Measurements from ENCODE around the gene TUBGCP6.

DNA sequence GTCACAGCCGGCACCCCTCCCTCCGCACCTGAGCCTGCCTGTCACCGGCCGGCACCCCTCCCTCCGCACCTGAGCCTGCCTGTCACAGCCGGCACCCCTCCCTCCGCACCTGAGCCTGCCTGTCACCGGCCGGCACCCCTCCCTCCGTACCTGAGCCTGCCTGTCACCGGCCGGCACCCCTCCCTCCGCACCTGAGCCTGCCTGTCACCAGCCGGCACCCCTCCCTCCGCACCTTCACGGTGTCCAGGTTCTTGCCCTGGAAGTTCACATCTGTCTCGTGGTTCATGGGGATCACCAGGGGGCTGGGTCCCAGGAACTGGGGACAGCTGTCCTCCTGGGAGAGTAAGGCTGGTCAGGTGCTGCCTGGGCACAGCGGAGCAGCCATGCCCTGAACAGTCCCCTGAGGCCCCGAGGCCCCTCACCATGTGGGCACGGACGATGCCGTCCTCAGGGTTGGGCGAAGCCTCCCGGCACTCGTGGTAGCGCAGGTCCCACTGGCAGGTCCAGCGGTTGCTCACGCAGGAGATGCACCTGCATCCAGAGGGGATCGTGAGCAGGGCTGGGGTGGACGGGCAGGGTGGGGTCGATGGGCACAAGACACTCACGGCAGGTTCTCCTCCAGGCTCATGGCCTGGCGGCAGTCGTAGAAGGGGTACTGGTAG is 40.9 kb upstream of the TUBGCP6 start:
- TF ChIP-seq, protein P1, sequence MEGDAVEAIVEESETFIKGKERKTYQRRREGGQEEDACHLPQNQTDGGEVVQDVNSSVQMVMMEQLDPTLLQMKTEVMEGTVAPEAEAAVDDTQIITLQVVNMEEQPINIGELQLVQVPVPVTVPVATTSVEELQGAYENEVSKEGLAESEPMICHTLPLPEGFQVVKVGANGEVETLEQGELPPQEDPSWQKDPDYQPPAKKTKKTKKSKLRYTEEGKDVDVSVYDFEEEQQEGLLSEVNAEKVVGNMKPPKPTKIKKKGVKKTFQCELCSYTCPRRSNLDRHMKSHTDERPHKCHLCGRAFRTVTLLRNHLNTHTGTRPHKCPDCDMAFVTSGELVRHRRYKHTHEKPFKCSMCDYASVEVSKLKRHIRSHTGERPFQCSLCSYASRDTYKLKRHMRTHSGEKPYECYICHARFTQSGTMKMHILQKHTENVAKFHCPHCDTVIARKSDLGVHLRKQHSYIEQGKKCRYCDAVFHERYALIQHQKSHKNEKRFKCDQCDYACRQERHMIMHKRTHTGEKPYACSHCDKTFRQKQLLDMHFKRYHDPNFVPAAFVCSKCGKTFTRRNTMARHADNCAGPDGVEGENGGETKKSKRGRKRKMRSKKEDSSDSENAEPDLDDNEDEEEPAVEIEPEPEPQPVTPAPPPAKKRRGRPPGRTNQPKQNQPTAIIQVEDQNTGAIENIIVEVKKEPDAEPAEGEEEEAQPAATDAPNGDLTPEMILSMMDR (IDR thresholded peaks at IDR 0.05), result no peak
- TF ChIP-seq EZH2 (IDR thresholded peaks at IDR 0.05), result no peak

Data from neural progenitor cell (in vitro differentiated cells).